Transverse colon (tissue), 4 donors: ENCODE measurements around the gene SLC29A3. TPM values are rescaled to one million over a fixed set of nuclear protein-coding genes. Genes with fewer than 3 reads are reported as not detected.
"Not testable (repeated sequence)": the region's sequence is repeated elsewhere in the genome, so short reads cannot be mapped to it uniquely, and the experiment has no call there.

Experiments
- DNase-seq: peaks from one replicate; pipeline ENCODE4 v3.0.0-alpha.2; 2019
- H3K27ac ChIP-seq, 4 donors: fragments of 200-600 bp; sonication (generic); 2 replicates each; pipeline ENCODE4 v1.5.1; 2016 to 2018; ENCODE audit warnings: inconsistent platforms in 4 of 4
- H3K27me3 ChIP-seq: fragments of 200-600 bp; sonication (generic); 2 replicates; pipeline ENCODE4 v1.5.1; 2017; ENCODE audit warnings: inconsistent platforms
- H3K36me3 ChIP-seq, 4 donors: fragments of 200-600 bp; sonication (generic); 2 replicates each; pipeline ENCODE4 v1.5.1; 2017 to 2019; ENCODE audit warnings: inconsistent platforms in 4 of 4
- H3K4me1 ChIP-seq, 4 donors: fragments of 200-600 bp; sonication (generic); 2 replicates each; pipeline ENCODE4 v1.5.1; 2017 to 2020; ENCODE audit warnings: inconsistent platforms in 4 of 4
- H3K4me3 ChIP-seq, 4 donors: fragments of 200-600 bp; sonication (generic); 1 replicate in 1 of 4; 2 replicates in 3 of 4; pipeline versions ENCODE4 v1.5.1 to v1.6.1; 2017 to 2019; ENCODE audit warnings: inconsistent platforms in 4 of 4
- H3K9me3 ChIP-seq, 2 donors: fragments of 200-600 bp; sonication (generic); 2 replicates each; pipeline ENCODE4 v1.5.1; 2017 to 2019; ENCODE audit warnings: inconsistent platforms in 2 of 2
- EP300 ChIP-seq: sonication (generic); formaldehyde crosslinking; IDR thresholded peaks from one replicate; pipeline ENCODE4 v1.6.1; 2017; ENCODE audit warnings: antibody characterized with exemption, low read depth
- POLR2A ChIP-seq: fragments of 450-650 bp; IDR thresholded peaks from one replicate; pipeline ENCODE4 v1.6.1; 2016; ENCODE audit warnings: antibody characterized with exemption, mild to moderate bottlenecking, moderate library complexity
- POLR2AphosphoS5 ChIP-seq, 3 donors: sonication (generic); formaldehyde crosslinking; IDR thresholded peaks; one replicate each; pipeline ENCODE4 v1.6.1; 2016; ENCODE audit warnings: antibody characterized with exemption in 3 of 3
- WGBS, 2 donors: methylation state at CpG; one replicate each; pipeline ENCODE4 v1.1.5; 2018; ENCODE audit warnings: low coverage in 1 of 2; 5-methylcytosine and 5-hydroxymethylcytosine counted together
- in situ Hi-C, 4 donors: fragments of 200-750 bp; cut with MboI; loops; one replicate each; pipeline versions ENCODE4 v1.15.0 to v1.15.1; 2017; ENCODE audit warnings: low sequenced_read_pairs in 3 of 4, low pct_ligation_motif_present in 1 of 4, low pct_unique_long_range_greater_than_20kb in 1 of 4
- intact Hi-C: fragments of 100-400 bp; cut with DNase I; formaldehyde crosslinking; loops from one replicate; pipeline ENCODE4 v1.15.1; 2023; ENCODE audit warnings: low total_unique reads
- total RNA-seq, 4 donors: library from RNA; depleted of rRNA; stranded (reverse); fragments of >200 nt; gene quantifications; one replicate each; pipeline ENCODE4 v1.1.0, GENCODE V29; 2016
- TF ChIP-seq, protein P1 (sequence below), 5 experiments: fragments of 200-600 bp in 3 of 5; fragments of 450-650 bp in 2 of 5; sonication (generic) in 3 of 5; IDR thresholded peaks; 1 replicate in 2 of 5; 2 replicates in 3 of 5; pipeline ENCODE4 v1.5.1; 2016 to 2017; ENCODE audit warnings: antibody characterized with exemption in 5 of 5, inconsistent platforms in 3 of 5, mild to moderate bottlenecking in 2 of 5, moderate library complexity in 1 of 5

The SLC29A3 gene
- total RNA-seq, 4 donors from 2014 or later, result 0.75 to 6.4 (median 3.4) TPM

DNA sequence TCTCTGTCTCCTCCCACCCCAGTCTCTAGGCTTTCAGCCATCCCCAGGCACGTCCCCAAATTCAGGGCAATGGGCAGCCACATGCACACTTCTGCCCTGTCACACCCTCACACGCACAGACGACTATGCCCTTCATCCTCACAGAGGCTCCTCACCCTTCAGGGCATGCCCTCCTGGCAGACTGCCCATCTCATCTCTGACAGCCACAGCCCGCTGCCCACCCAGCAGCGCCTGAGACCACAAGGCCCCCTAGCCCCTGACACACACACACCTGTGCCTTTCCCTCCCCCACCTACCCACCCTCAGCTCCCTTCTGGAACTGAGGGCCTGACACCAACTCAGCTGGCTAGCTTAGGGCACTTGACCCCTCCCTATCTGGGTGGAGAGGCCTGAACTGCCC, 23.0 kb upstream of the SLC29A3 start:
- in situ Hi-C loops, result no loop called here
- 60% methylated on average over 5 of the region's 5 CpGs; no CpG with 5 or more reads in 1 of the 2 donors for WGBS, 2 donors
- no peaks in the 10 kb centered on the region for H3K27me3 ChIP-seq
- intact Hi-C loops, result no loop called here
- H3K4me3 ChIP-seq, result no peak overlapping the region
- no peak overlapping the region for H3K27ac ChIP-seq
- no peak for DNase-seq
- TF ChIP-seq POLR2A (no peak), POLR2AphosphoS5 (IDR thresholded peaks at IDR 0.05) (no peak), EP300 (no peak)
- TF ChIP-seq, protein P1, sequence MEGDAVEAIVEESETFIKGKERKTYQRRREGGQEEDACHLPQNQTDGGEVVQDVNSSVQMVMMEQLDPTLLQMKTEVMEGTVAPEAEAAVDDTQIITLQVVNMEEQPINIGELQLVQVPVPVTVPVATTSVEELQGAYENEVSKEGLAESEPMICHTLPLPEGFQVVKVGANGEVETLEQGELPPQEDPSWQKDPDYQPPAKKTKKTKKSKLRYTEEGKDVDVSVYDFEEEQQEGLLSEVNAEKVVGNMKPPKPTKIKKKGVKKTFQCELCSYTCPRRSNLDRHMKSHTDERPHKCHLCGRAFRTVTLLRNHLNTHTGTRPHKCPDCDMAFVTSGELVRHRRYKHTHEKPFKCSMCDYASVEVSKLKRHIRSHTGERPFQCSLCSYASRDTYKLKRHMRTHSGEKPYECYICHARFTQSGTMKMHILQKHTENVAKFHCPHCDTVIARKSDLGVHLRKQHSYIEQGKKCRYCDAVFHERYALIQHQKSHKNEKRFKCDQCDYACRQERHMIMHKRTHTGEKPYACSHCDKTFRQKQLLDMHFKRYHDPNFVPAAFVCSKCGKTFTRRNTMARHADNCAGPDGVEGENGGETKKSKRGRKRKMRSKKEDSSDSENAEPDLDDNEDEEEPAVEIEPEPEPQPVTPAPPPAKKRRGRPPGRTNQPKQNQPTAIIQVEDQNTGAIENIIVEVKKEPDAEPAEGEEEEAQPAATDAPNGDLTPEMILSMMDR (IDR thresholded peaks at IDR 0.05), result no peak
- H3K4me1 ChIP-seq, result no peaks in the 10 kb centered on the region
- no peaks in the 10 kb centered on the region for H3K9me3 ChIP-seq
- no peaks in the 10 kb centered on the region for H3K36me3 ChIP-seq

- H3K27me3 ChIP-seq, H3K4me1 ChIP-seq, H3K9me3 ChIP-seq, H3K27ac ChIP-seq, intact Hi-C loops, H3K4me3 ChIP-seq, H3K36me3 ChIP-seq, DNase-seq, in situ Hi-C loops: not testable (repeated sequence)
- WGBS, 2 donors, result 48% methylated on average over 13 of the region's 13 CpGs; no CpG with 5 or more reads in 1 of the 2 donors
Observed at GRCh38 chr10:71296811-71297210, 22.2 kb upstream of the SLC29A3 start.

DNA sequence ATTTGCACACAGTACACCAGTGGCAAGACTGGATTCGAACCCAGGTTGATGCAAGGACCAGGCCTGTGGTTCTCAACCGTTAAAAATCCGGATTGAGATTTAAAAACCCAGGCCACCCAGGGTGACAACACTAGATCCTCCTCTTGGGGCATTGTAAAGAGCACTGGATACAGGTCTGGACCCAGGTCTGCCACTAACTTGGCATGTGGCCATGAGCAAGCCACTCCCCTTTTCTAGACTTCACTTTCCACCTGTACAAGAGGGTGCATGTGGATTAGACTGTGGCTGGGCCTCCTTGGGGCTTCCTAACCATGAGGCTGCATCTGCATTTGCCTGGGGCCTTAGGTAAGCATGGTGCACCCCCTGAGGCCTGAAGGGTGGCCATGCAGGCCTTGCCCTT, 21.7 kb upstream of the SLC29A3 start:
- 66 to 79% methylated on average over 3 of the region's 3 CpGs for WGBS, 2 donors
- Histone ChIP-seq H3K27ac (no peak overlapping the region), H3K36me3 (no peaks in the 10 kb centered on the region), H3K9me3 (no peaks in the 10 kb centered on the region), H3K4me3 (no peak overlapping the region), H3K4me1 (no peaks in the 10 kb centered on the region), H3K27me3 (no peaks in the 10 kb centered on the region)
- no peak for DNase-seq
- TF ChIP-seq, protein P1 (IDR thresholded peaks at IDR 0.05), result no peak
- TF ChIP-seq EP300 (no peak), POLR2AphosphoS5 (IDR thresholded peaks at IDR 0.05) (no peak), POLR2A (no peak)
- intact Hi-C loops (no loop called here), in situ Hi-C loops (no loop called here)

DNA sequence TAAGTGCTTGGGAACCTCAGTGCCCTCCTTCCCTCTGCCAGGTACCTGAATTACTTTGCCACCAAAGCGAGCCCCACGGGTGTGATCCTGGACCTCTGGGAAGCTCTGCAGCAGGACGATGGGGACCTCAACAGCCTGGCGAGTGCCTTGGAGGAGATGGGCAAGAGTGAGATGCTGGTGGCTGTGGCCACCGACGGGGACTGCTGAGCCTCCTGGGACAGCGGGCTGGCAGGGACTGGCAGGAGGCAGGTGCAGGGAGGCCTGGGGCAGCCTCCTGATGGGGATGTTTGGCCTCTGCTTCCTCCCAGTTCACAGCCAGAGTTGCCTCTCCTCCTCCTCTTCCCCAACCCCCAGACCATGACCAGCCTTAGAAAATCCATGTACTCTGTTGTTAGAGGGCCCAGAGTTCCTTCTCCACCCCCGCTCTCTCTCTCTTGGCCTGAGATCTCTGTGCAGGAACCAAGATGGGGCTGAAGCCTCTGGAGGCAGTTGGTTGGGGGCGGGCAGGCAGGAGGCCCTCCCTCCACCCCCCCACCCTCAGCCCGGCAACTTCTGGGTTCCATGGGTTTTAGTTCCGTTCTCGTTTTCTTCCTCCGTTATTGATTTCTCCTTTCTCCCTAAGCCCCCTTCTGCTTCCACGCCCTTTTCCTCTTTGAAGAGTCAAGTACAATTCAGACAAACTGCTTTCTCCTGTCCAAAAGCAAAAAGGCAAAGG, 19.8 kb upstream of the SLC29A3 start:
- in situ Hi-C loops, result no loop called here
- intact Hi-C loops, result no loop called here
- Histone ChIP-seq H3K4me3 (no peak overlapping the region), H3K27me3 (no peaks in the 10 kb centered on the region), H3K36me3 (no peaks in the 10 kb centered on the region), H3K4me1 (no peaks in the 10 kb centered on the region), H3K9me3 (no peaks in the 10 kb centered on the region), H3K27ac (no peak overlapping the region)
- WGBS, 2 donors, result 81 to 83% methylated on average over 1 to 14 of the region's 14 CpGs
- TF ChIP-seq EP300, result no peak
- TF ChIP-seq POLR2AphosphoS5 (IDR thresholded peaks at IDR 0.05), result no peak
- TF ChIP-seq, protein P1 (IDR thresholded peaks at IDR 0.05), result no peak
- TF ChIP-seq POLR2A, result no peak
- no peak for DNase-seq
